GM04503 (cell line): ENCODE results near the gene NELFA.

Source experiments
- DNase-seq: peaks from one replicate; pipeline ENCODE4 v3.0.0-alpha.2; 2012; ENCODE audit warnings: low read depth

Gene NELFA

DNA sequence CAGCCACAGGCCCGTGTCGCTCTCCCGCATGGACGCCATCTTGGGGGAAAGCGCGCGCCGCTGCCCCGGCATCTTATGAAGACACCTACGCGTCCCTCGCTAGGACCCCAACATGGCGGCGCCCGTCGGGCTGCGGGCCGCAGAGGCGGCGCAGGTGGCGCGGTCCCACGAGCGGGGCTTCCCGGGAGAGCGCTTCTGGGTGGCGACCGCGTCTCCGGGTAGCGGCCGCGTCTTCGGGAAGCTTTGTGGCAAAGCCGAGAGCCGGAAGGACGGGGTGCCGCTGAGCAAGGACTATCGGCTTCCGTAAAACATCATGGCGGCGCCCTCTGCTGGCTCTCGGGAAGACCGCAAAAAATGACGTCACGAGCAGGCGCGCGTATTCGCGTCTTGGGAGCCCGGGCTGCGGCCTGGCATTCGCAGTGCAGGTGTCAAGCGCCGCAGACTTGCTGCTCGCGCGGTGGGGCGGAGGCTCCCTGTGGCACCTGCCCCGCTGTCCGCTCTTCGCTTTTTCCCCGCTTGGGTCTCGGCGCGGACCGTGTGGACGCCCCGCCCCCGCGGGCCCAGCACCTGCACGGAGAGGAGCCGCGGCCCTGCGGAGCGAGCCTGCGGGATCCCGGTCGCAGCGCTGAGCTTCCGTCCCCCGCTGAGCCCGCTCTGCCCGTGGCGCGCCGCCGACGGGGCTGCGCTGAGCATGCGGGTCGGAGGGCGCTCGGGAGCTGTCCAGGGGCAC, at the start of gene NELFA:
Gene NELFA, minus strand, starts transcription at position 54 of the 730 bp plus-strand sequence. Its CDS starts 15 bp downstream, at position 39.
- DNase-seq = peak; percentile 44

DNA sequence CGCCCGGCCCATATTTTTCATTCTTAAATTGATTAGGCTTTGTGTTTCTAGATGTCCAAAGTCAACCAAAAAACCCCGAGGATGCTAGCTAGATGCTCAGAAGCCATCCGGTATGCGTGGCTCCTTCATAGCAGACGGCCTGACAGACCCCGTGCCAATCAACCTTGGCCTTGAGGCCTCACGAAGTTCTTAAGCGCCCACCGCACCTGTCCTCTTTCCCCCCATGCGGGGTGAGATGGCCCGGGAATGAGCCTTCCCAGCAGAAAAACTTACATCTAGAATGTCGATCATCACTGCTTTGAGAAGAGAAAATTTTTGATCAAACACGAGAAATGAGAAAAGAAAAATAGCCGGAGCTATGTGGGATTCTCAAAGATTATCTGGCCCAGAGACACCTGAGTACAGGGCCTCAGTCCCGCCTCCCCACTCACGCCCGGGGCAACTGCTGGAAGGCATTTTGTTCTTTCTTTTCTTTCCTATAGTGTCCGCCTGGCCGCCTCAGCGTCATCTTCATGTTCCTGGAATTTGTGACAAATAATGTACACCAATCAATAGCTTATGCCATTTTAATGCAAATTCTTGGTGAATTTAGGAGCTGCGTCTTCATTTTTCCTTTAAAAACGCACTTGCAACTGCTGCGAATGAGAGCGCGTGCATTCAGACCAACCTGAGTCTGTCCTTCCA, 48.8 kb upstream of the NELFA start:
- no peak for DNase-seq

DNA sequence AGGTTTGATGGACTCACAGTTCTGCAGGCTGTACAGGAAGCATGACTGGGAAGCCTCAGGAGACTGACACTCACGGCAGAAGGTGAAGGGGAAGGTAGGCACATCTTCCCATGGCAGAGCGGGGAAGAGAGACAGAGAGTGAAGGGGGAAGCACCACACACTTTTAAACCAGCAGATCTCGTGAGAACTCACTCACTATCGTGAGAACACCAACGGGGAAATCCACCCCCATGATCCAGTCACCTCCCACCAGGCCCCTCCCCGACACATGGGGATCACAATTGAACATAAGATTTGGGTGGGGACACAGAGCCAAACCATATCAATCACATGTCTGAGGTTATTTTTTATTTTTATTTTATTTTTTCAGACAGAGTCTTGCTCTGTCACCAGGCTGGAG, 45.4 kb upstream of the NELFA start:
- no peak for DNase-seq

DNA sequence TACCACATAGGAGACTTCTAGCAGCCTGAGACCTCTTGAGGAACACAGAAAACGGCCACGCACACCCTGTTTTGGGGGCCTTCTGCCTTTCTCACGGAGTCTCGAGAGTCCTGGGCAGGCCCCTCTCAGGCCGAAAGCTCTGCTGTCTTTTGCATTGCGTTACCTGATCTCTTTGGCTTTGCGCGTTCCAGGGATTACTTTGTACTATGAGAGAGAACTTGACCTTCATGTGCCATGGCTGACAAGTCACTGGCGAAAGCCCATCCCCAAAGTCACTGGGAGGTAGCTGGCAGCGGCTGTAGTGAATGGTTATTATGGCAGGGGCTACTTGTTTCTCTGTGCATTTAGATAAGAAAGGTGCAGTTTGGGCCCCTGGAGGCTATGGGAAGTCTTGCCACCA, 42.3 kb upstream of the NELFA start:
- DNase-seq = no peak

DNA sequence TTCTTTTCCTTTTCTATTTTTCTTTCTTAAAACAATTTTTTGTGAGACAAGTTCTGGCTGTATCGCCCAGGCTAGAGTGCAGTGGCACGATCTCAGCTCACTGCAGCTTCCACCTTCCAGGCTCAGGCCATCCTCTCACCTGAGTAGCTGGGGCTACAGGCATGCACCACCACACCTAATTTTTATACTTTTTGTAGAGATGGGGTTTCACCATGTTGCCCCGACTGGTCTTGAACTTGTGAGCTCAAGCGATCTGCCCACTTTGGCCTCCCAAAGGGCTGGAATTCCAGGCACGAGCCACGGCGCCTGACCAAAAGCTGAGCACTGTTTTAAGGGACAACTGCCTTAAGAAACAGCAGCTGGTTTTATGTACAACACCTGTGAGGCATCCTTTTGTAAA, 41.0 kb upstream of the NELFA start:
- DNase-seq = no peak

DNA sequence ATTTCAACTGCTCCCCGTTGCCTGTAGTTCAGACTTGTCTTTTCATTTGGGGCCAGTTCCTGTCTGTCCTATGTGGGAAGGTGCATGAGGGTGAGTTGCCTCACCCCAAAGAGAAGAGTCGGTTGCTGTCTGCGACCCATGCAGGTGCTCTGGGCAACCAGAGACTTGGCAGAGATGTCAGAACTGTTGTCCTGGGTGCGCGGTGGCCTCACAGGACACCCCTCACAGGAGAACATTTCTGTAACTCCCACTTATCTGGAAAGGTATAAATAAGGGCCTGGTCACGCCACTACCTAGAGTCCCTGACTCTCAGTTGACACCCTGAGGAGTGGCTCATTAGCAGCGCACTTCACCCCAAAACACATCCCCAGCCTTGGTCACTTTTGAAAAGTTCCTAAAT, 40.6 kb upstream of the NELFA start:
- DNase-seq = no peak

DNA sequence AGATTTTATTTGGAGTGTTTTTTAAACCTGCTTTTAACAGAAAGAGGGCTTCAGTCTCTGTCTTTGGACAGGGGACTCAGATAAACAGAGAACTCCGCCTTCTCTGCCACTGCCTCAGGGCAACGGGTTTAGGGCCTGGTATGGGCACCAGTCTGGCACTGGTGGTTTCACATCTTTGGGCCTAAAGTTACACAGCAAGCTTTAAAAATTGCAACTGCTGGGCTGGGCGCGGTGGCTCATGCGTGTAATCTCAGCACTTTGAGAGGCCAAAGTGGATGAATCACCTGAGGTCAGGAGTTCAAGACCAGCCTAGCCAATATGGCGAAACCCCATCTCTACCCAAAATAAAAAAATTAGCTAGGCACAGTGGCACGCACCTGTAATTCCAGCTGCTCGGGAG, 40.1 kb upstream of the NELFA start:
- DNase-seq = no peak

DNA sequence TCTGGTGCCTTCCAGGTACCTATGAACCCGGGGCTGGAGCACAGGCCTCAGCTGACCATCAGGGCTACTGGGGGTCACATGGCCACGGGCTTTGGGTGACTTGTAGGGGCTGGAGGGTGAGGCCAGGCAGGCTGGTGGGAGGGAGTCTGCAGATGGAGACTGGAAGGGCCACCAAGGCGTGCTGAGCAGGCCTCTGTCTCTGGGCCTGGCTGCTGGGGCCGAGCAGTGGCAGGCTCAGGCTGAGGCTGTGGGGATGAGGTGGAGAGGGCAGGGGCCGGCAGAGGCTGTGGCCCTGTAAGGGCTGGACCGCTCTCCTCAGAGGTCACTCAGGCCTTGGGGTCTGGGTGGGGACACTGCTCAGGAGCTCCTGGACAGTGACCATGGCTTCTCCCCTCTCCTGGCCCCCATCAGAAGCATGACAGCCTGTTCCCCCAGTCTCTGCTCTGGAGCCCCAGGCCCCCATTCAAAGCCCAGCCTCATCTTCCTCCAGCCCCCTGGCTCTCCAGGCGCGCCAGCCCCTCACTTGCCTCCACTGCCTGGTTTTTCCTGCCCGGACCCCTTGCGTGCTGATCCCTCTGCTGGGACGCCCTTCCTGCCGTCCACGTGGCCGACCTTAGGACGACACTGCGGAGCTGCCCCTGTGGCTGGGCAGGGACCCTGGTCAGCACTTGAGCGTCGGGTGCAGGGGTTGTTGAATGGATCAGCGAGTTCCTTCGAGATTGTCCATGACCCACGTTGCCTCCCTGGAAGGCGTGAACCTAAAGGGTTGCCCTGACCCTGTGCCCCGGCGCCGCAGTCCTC, 39.2 kb upstream of the NELFA start:
- no peak for DNase-seq

DNA sequence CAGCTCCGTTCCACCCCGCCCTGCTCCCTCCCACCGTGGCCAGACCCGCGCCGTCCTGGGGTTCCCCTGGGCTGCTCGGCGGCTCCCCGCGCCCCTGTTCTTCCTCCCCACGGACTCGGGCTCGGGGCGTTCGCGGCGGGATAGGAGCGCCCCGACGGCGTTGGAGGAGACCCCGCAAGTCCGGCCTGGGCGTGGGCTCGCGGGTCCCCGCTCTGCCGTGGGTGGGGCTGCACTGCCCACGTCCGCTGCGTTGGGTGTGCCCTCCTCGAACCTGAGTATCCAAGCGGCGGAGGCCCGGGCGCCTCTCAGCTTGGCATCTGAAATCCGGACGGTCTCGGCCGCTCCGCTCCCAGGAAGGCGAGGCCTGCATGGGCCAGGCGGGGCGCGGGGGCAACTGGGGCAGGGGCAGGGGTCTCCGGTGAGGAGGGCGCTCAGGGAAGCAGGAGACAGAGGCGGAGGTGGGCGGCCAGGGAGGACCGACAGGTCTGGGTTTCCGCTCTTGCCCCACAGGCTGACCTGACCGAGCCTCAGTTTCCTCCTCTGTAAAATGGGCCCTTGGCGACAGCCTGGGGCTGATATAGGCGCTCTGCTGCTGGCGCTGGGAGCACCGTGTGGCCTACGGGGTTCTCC, 38.4 kb upstream of the NELFA start:
- no peak for DNase-seq

DNA sequence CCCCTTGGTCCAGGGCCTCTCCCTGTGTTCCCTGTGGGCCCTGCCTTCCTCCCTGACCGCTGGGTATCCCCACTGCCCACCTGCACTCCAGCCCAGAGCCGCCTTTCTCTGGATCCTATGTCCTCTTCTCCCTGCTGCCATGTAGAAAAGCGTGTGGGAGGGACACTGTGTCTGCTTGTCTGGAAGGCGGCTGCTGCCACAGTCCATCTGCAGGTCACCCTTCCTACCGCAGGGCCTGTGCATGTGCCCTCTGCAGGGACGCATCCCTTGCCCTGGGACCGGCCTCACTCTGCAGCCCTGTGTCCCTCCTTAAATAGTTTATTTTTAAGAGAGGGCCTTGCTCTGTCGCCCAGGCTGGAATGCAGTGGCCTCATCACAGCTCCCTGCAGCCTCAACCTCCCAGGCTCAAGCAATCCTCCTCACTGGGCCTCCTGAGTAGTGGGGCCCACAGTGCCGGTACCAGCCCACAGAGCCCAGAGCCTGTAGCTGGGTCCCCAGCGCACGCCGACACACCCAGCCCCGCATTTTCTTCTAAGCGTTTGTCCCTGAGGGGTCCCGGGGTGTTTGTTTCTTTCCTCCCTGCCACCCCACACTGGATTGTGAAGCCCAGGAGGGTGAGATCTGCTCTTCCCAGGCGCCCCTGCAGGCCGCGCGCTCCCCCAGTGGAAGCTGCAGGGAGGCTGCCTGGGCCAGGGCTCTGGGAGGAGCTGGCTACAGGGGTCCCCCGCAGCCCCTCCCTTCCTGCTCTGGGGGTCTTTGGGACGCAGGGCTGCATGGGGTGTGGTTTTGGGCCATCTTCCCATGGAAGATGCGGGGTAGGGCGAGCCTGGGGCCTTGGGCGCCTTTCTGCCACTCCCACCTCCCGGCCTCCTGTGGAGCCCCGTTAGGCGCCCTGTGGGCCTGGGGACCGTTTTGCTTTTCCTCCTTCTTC, 37.5 kb upstream of the NELFA start:
- no peak for DNase-seq

DNA sequence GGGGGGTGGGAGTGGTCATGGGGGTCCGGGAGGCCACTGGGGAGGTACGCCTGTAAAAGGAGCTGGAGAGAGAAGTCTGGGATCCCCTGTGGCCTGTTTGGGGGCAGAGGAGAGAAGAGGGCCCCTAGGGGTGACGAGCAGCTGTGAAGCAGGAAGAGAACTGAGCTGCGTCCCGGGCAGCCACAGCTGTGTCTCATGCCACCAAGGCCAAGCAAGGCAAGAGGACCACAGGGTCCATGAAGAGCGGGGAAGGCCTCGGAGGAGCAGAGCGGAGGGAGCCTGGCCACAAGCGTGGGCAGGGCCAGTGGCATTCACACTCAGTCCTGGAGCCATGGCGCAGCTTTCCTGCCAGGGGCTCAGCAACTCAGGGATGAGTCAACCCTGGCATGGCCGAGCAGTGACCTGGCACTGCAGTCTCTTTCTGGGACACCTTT, 36.8 kb upstream of the NELFA start:
- no peak for DNase-seq

DNA sequence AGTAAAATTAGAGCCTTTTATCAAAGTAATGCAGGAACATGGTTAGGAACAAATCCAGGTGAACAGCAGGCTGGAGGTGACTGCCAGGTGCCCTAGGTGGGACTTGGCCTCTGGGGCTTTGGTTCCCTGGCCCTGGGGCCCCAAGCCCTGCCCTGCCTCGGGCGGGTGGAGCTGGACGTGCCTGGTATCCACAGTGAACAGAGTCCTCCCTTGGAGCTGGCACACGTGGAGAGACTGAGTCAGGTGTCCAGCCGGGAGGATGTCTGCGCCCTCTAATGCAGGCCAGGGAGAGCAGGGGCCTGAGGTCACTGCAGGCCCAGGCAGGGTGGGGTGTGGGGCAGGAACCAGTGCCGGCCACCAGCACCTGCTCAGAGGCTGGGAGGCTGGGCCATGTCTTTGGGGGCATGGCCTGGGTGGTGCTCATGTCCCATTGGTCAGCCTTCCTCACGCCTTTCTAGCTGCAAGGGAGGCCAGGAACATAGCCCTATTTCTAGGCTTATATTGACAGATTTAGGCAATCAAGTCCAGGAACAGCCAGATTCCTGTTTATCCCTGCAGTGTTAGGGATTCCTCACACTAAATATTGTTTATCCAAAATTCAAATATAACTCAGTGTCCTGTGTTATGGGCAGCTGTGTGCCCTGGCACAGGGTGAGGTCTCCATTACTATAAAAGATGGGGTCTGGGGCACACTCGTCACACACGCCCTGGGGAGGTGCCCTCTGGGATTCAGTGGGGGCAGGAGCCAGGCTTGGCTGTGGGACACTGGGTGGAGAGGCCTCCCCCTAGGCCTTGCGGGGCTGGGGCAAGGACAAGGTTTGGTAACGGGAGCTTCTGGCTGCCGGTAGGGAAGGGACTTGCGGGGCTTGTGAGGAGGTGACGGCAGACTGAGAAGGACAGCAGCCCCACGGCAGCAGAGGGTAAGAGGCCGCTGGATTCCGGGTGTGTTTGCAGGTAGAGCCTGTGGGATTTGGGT, 36.1 kb upstream of the NELFA start:
- DNase-seq = no peak

DNA sequence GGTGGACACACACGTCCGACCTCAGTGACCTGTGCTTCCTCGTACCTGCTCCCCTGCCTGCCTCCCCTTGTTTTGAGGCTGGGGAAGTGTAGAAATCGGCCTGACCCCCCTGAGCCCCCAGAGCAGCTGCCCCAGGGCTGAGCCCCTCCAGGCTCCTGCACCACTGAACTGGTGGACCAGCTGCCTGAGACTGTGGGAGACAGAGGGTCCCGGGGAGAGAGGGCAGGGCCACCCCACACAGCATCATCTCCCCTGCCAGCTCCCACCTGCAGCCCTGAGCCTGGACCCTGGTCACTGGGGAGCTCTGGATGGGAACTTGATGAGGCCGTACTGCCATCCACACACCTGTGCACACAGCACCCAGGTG, 35.3 kb upstream of the NELFA start:
- DNase-seq = no peak

DNA sequence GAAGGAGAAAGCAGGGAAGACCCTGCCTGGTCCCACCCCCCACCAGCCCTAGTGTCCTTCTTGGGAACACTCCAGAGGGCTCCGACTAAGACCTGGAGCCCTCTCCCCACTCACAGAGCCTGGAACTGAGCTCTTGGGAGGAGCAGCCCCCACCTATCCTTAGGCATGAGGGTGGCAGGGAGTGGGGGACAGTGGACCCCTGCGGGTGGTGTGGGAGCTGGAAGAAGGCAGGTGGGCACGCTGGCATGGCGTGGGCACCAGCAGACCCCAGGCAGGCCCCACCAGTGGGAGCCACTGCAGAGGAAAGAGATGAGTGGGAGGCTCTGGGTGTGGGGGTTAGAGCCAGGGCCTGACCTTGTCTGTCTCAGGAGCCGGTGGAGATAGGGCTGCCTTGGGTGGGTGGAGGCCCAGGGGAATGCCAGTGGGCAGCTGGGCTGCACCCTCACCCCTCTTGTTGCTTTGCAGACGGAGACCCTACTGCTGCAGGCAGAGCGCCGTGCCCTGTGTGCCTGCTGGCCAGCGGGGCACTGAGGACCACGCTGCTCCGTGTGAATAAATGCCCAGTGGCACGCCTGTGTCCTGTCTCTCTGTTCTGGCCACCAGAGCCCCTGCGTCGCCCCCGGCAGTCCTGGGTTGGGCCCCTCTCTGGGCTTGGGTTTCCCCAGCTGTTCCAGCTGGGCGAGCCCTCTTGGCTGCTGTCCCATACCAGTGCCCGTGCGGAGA, 34.8 kb upstream of the NELFA start:
- no peak for DNase-seq

DNA sequence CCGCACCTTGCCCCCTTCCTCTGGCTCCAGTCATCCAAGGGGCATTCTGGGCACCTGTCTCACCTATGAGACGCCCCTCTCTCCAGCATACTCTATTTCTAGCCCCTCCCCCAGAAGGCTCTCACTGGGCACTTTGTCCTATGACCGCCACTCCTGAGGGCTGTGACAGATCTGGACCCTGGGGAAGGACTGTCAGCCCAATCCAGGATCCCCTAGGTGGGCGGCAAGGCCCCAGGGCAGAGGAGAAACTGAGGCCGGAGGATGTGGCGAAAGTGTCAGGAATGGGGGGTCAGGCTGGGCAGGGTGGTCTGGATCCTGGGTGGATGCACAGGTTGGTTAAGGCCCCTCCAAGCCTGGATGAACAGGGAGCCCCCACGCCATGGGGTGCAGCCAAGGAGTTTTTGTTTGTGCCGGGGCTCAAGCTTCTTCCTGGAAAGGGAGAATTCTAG, 34.2 kb upstream of the NELFA start:
- no peak for DNase-seq

DNA sequence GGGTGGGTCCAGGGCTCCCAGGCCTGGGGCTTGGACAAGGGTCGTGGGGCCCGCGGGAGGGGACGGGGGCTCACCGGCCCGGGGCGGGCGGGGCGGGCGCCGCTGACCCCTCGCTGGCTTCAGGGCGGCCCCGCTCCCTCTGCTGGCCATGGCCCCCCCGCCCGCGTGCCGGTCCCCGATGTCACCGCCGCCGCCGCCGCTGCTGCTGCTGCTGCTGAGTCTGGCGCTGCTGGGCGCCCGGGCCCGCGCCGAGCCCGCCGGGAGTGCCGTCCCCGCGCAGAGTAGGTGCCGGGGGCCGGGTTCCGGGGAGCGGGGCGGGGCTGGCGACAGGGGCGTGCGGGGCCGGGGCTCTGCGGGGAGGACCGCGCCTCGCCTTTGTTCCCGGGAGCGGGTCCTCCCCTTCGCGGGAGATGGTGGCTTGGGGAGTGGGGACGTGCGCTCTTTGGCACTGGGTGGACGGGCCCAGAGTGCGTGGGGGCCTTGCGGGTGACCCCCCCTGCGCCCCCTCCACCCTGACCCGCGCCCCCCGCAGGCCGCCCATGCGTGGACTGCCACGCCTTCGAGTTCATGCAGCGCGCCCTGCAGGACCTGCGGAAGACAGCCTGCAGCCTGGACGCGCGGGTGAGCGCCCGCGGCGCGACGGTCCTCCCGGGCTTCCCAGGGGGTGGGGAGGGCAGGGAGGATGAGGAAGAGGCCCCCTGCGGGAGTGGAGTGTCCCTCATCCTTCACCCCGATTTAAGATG, 33.6 kb upstream of the NELFA start:
- no peak for DNase-seq

DNA sequence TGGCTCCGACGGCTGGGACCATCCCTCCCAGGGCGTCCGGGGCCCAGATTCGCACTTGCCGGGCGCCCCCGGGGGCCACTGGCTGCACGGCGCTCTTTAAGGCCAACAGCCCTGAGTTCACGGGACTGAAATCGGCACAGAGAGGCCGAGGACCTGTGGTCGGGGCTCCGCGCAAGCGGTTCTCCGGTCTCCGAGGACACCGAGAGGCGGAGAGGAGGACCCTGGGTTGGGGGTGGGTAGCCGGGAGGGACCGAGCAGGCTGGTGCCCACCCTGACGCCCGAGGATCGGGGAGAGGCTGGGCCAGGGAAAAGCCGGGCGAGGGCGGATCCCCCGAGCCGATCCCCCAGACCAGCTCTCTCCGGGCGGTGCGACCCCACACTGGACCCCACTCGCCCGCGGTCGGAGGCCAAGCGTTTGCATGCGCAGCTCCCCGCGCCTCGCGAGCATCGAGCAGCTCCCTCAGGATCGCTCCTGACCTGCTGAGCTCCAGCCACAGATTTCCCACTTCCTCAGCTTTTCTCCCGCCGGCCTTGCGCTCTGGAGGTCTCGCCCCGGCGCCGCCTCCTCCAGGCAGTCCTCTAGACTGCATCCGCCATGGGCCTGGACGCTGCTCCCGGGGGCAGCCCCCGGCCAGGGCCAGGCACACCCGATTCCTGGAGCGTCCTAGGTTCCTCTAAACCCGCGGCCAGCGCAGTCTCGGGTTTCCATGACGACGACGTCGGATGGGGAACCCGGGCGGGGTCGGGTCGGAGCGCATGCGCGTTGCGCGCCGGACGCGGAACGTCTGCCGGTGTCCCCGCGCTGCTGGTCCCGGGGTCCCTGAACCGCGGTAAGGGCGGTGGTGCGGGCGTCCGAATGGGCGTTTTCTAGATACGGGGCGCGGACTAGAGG, 32.7 kb upstream of the NELFA start:
- peak; percentile 14 for DNase-seq
